Upper lobe of right lung (tissue), 1 donor: ENCODE measurements around the gene FDX1. TPM values are rescaled to one million over a fixed set of nuclear protein-coding genes. Genes with fewer than 3 reads are reported as not detected.

ENCODE experiments used
- ATAC-seq: fragments of 200-7000 bp; cut with Tn5 transposase; one replicate; pipeline ENCODE4 v1.9.1; 2020; ENCODE audit warnings: mild to moderate bottlenecking, moderate library complexity
- DNase-seq: peaks from one replicate; pipeline ENCODE4 v3.0.0-alpha.2; 2020
- H3K27ac ChIP-seq: fragments of 200-600 bp; one replicate; pipeline ENCODE4 v1.8.0; 2022
- H3K27me3 ChIP-seq: fragments of 200-600 bp; one replicate; pipeline ENCODE4 v1.8.0; 2022; ENCODE audit warnings: mild to moderate bottlenecking
- H3K36me3 ChIP-seq: fragments of 200-600 bp; one replicate; pipeline ENCODE4 v1.8.0; 2022
- H3K4me1 ChIP-seq: fragments of 200-600 bp; one replicate; pipeline ENCODE4 v1.8.0; 2022
- H3K4me3 ChIP-seq: fragments of 200-600 bp; one replicate; pipeline ENCODE4 v1.8.0; 2022; ENCODE audit warnings: mild to moderate bottlenecking
- H3K9me3 ChIP-seq: fragments of 200-600 bp; one replicate; pipeline ENCODE4 v1.8.0; 2022
- CTCF ChIP-seq: fragments of 200-600 bp; IDR thresholded peaks from one replicate; pipeline ENCODE4 v1.8.0; 2022; ENCODE audit warnings: antibody characterized with exemption
- intact Hi-C: fragments of 100-400 bp; cut with DNase I; formaldehyde crosslinking; loops from one replicate; pipeline ENCODE4 v1.11.0; 2022
- total RNA-seq: library from RNA; stranded (reverse); fragmentation: NEBNext Ultra II Directional; extraction: Animal tissue kit (Norgen Biotek cat#: 25700); gene quantifications from one replicate; pipeline ENCODE4 v1.2.1, GENCODE V29; 2021
- donor health status: DM: no; HTN: yes; CAD: no; lungs with severe emphysema.

Gene FDX1
- total RNA-seq, 1 donor from 2014 or later, result 21.6 TPM

GRCh38 chr11:110488446-110488845 is 58.7 kb downstream of the FDX1 start:
- intact Hi-C loops, result no loop called here
- TF ChIP-seq CTCF, result no peak
- H3K9me3 ChIP-seq, result no peaks in the 10 kb centered on the region
- ATAC-seq (no peak), DNase-seq (no peak)
- H3K27ac ChIP-seq, result no peak overlapping the region
- no peaks in the 10 kb centered on the region for H3K27me3 ChIP-seq
- no peaks in the 10 kb centered on the region for H3K4me1 ChIP-seq
- no peak overlapping the region for H3K4me3 ChIP-seq
- H3K36me3 ChIP-seq, result no peaks in the 10 kb centered on the region

GRCh38 chr11:110490886-110491285 is 61.1 kb downstream of the FDX1 start:
- Histone ChIP-seq H3K27ac (no peak overlapping the region), H3K36me3 (no peaks in the 10 kb centered on the region), H3K4me1 (no peaks in the 10 kb centered on the region), H3K27me3 (no peaks in the 10 kb centered on the region), H3K9me3 (no peaks in the 10 kb centered on the region), H3K4me3 (no peak overlapping the region)
- no peak for TF ChIP-seq CTCF
- ATAC-seq (peak; percentile 85), DNase-seq (no peak)
- intact Hi-C loops, result no loop called here

GRCh38 chr11:110491577-110492320 is 62.0 kb downstream of the FDX1 start:
- intact Hi-C loops, result no loop called here

GRCh38 chr11:110492321-110492685 is 62.6 kb downstream of the FDX1 start:
- no peak for TF ChIP-seq CTCF
- peaks cover 5% of the 10 kb centered on the region for H3K4me1 ChIP-seq
- ATAC-seq, result no peak
- no peaks in the 10 kb centered on the region for H3K27me3 ChIP-seq
- H3K27ac ChIP-seq, result no peak overlapping the region
- no peak for DNase-seq
- H3K9me3 ChIP-seq, result no peaks in the 10 kb centered on the region
- intact Hi-C loops, result no loop called here
- H3K36me3 ChIP-seq, result no peaks in the 10 kb centered on the region
- no peak overlapping the region for H3K4me3 ChIP-seq

More at GRCh38 chr11:110491577-110492320, 62.0 kb downstream of the FDX1 start:
- TF ChIP-seq CTCF, result no peak
- Histone ChIP-seq H3K27me3 (no peaks in the 10 kb centered on the region), H3K4me1 (no peaks in the 10 kb centered on the region), H3K4me3 (no peak overlapping the region), H3K9me3 (no peaks in the 10 kb centered on the region), H3K36me3 (no peaks in the 10 kb centered on the region), H3K27ac (no peak overlapping the region)
- no peak for ATAC-seq
- no peak for DNase-seq

GRCh38 chr11:110493346-110493745 is 63.6 kb downstream of the FDX1 start:
- no peaks in the 10 kb centered on the region for H3K27me3 ChIP-seq
- intact Hi-C loops, result no loop called here
- H3K9me3 ChIP-seq, result no peaks in the 10 kb centered on the region
- no peak for DNase-seq
- no peak overlapping the region for H3K27ac ChIP-seq
- no peak for TF ChIP-seq CTCF
- no peak for ATAC-seq
- no peak overlapping the region for H3K4me3 ChIP-seq
- H3K4me1 ChIP-seq, result peaks cover 13% of the 10 kb centered on the region
- no peaks in the 10 kb centered on the region for H3K36me3 ChIP-seq
